Cardiac muscle cell (in vitro differentiated cells and primary cell): Measurements from ENCODE around the gene OTUB2. TPM values are rescaled to one million over a fixed set of nuclear protein-coding genes. Genes with fewer than 3 reads are reported as not detected.

ENCODE experiments used
- DNase-seq, 2 donors: peaks; one replicate each; pipeline versions ENCODE4 v3.0.0 to v3.0.0-alpha.2; 2010 to 2017; ENCODE audit warnings: low read depth in 1 of 2, low spot score in 1 of 2
- H3K27ac ChIP-seq: fragments of 200-600 bp; sonication (generic); 2 replicates; pipeline ENCODE4 v1.5.1; 2016
- H3K27me3 ChIP-seq: fragments of 200-600 bp; sonication (generic); 2 replicates; pipeline ENCODE4 v1.6.0; 2016; ENCODE audit warnings: control low read depth
- H3K36me3 ChIP-seq: fragments of 200-600 bp; sonication (generic); 2 replicates; pipeline ENCODE4 v1.5.1; 2016; ENCODE audit warnings: control low read depth
- H3K4me1 ChIP-seq: fragments of 200-600 bp; sonication (generic); 2 replicates; pipeline ENCODE4 v1.8.1; 2017; ENCODE audit warnings: low read depth, mild to moderate bottlenecking, mixed run types
- H3K4me3 ChIP-seq: fragments of 200-600 bp; sonication (generic); 2 replicates; pipeline ENCODE4 v1.5.1; 2016; ENCODE audit warnings: mild to moderate bottlenecking
- H3K9me3 ChIP-seq: fragments of 200-600 bp; sonication (generic); 2 replicates; pipeline ENCODE4 v1.5.1; 2017; ENCODE audit warnings: low read depth, mild to moderate bottlenecking, control low read depth
- CTCF ChIP-seq: IDR thresholded peaks from 2 replicates; pipeline ENCODE4 v1.5.1; 2012; ENCODE audit warnings: low read depth, mild to moderate bottlenecking, low read length
- polyA plus RNA-seq: library from polyadenylated mRNA; unstranded; fragments of >200 nt; fragmentation: Nextera tagmentation; extraction: Ambion mirVana; gene quantifications from 2 replicates; pipeline ENCODE4 v1.2.1, GENCODE V29; 2016
- total RNA-seq: library from RNA; depleted of rRNA; stranded (reverse); fragments of >200 nt; gene quantifications from 2 replicates; pipeline ENCODE4 v1.2.3, GENCODE V29; 2016

The OTUB2 gene
- total and polyA plus RNA-seq, 2 experiments from 2014 or later: 4.1 to 4.4 TPM

- H3K27ac ChIP-seq: peak overlapping the region; percentile 53
- H3K4me1 ChIP-seq: peaks cover 8% of the 10 kb centered on the region
- DNase-seq: no peak
Observed at GRCh38 chr14:94045563-94046345, 19.6 kb downstream of the OTUB2 start.

GRCh38 chr14:94046696-94047250 is 20.6 kb downstream of the OTUB2 start:
- no peak overlapping the region for H3K4me3 ChIP-seq
- no peaks in the 10 kb centered on the region for H3K27me3 ChIP-seq
- no peaks in the 10 kb centered on the region for H3K9me3 ChIP-seq
- no peak for TF ChIP-seq CTCF
- H3K27ac ChIP-seq: peak overlapping the region; percentile 53
- no peak for DNase-seq
- peaks cover 17% of the 10 kb centered on the region for H3K4me1 ChIP-seq
- peaks cover 31% of the 10 kb centered on the region for H3K36me3 ChIP-seq

More at GRCh38 chr14:94045563-94046345, 19.6 kb downstream of the OTUB2 start:
- no peaks in the 10 kb centered on the region for H3K27me3 ChIP-seq
- no peak for TF ChIP-seq CTCF
- H3K36me3 ChIP-seq: peaks cover 31% of the 10 kb centered on the region
- H3K4me3 ChIP-seq: no peak overlapping the region
- H3K9me3 ChIP-seq: no peaks in the 10 kb centered on the region

- no peaks in the 10 kb centered on the region for H3K9me3 ChIP-seq
- peak overlapping the region; percentile 53 for H3K27ac ChIP-seq
- peaks cover 36% of the 10 kb centered on the region for H3K36me3 ChIP-seq
- no peak for DNase-seq
- no peak overlapping the region for H3K4me3 ChIP-seq
- no peaks in the 10 kb centered on the region for H3K27me3 ChIP-seq
- no peak for TF ChIP-seq CTCF
- H3K4me1 ChIP-seq: peaks cover 25% of the 10 kb centered on the region
Observed at GRCh38 chr14:94047581-94047980, 21.4 kb downstream of the OTUB2 start.

GRCh38 chr14:94048691-94049624 is 22.8 kb downstream of the OTUB2 start:
- Histone ChIP-seq H3K27me3 (no peaks in the 10 kb centered on the region), H3K4me3 (no peak overlapping the region), H3K36me3 (peaks cover 43% of the 10 kb centered on the region), H3K27ac (peak overlapping the region; percentile 53), H3K9me3 (no peaks in the 10 kb centered on the region), H3K4me1 (peaks cover 29% of the 10 kb centered on the region)
- TF ChIP-seq CTCF: no peak
- no peak for DNase-seq

GRCh38 chr14:94049625-94050023 is 23.5 kb downstream of the OTUB2 start:
- H3K4me3 ChIP-seq: no peak overlapping the region
- H3K27me3 ChIP-seq: no peaks in the 10 kb centered on the region
- no peak for TF ChIP-seq CTCF
- H3K27ac ChIP-seq: peak overlapping the region; percentile 76
- H3K4me1 ChIP-seq: peaks cover 29% of the 10 kb centered on the region
- H3K9me3 ChIP-seq: no peaks in the 10 kb centered on the region
- peaks cover 50% of the 10 kb centered on the region for H3K36me3 ChIP-seq
- no peak for DNase-seq
